SKM-1 treated with dmso at 0.1 percent for 144 hours (cell line): ENCODE data around the gene BTF3L4.
"Not testable (repeated sequence)": the region's sequence is repeated elsewhere in the genome, so short reads cannot be mapped to it uniquely, and the experiment has no call there.

Experiments used
- DNase-seq: peaks from one replicate; lab custom pipeline; 2025; ENCODE audit not compliant: unreplicated experiment; lab: John Stamatoyannopoulos, UW

BTF3L4 gene

DNA sequence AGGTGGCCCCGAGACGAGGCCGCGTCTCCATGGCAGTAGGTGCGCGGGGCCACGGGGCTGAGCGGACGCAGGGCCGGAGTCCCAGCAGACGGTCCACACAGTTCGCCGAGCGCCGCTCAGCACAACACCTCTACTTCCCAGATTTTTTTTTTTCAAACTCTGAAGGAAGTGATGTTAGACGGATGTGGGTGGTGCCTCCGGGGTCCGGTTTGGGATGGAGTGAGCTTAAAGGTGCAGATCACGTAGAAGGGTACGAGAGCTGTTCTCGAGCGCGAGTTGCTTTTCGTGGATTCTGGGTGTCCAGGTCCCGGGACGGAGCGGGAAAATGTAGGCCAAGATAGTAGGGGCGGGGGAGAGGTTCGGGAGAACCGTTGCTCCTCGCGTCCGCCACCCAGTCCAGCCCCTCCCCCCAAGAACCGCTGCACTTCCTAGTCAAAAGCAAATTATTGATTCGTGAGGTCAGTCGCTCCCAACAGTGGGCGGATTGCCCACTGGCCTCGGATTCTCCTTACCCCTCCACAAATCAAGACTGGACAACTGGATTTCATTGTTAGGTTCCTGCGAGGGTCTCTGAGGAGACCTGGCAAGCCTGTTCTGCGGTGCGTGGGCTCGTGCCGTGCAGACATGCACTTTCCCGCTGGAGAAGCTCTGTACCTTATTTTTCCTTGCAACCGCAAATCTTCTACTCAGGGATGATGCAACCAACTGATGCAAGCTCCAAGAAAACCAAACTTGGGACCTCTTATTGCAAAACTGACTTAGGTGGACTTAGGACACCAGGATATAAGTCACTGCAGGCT is 829 bp upstream of the BTF3L4 start, which contains the start of gene TXNDC12:
TSS of gene TXNDC12 (minus strand) at position 126 of the 800 bp plus-strand sequence. CDS start at position 31, 95 bp downstream.
- peak; percentile 90 for DNase-seq

- DNase-seq, result no peak
Measured at GRCh38 chr1:52055866-52056162, 281 bp upstream of the BTF3L4 start.

- no peak for DNase-seq
Measured at GRCh38 chr1:52056937-52057231, 789 bp downstream of the BTF3L4 start.

- no peak for DNase-seq
Measured at GRCh38 chr1:52057255-52057654, 1.2 kb downstream of the BTF3L4 start.

DNA sequence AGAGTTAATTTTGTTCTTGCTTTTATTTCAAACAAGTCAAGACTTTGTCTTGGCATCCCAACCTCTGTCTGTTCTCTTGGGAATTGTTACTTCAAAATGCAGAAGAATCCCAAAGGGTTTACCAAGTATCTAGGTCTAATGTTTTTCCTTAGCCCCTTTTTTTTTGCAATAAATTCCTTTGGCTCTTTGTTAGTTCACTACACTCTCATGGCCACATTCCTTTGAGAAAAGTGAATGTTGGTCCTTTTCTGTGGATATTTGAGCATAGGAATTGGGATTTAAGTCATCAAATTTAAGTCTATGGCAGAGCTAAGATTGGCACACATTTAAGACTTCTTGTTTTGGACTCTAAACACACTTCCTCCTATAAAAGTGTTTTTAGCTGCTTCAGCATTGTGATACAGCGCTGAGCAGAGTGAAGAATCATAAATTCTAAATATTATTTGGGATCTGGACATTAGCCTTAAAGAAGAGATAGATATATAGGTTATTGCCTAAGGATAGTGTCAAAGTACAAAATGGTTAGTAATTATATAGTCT is 1.9 kb downstream of the BTF3L4 start:
- no peak for DNase-seq

DNA sequence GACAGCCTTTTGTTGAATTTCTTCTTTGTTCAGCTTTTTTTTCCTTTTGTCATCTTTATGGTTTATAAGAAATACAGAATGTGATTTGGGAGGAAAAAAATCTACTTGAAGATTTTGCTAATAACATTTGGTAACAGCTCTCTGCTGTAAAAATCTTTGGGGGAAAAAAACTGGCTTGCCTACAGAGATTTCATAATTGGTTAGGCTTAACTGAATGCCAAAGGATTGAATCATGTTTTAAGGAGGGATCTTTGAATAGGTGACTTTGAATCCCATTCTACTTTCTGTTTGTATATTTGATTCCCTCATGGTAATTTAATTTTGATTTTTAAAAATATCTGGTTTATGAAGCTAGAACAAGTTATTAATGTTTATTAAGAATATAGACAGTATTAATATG is 3.2 kb downstream of the BTF3L4 start:
- DNase-seq, result no peak

- DNase-seq, result no peak
Measured at GRCh38 chr1:52059888-52060287, 3.8 kb downstream of the BTF3L4 start.

DNA sequence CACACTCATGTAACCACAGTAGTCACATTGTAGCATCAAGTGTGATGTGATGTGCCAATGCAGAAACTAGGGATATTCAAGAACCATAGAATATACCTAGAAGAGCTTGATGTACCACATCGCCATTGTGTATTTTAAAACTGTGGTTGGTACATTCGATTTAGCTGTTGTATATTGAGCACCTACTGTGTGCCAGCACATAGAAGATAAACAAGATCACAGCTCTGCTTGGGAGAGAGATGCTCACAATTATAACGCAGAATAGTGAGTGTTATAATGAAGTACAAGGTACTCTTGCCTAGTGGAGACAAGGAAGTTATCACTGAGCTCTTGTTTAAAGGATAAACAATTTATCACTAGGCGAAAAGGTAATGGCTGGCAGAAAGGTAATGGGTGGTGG is 4.7 kb downstream of the BTF3L4 start:
- no peak for DNase-seq

GRCh38 chr1:52063192-52063591 is 7.1 kb downstream of the BTF3L4 start:
- no peak for DNase-seq

DNA sequence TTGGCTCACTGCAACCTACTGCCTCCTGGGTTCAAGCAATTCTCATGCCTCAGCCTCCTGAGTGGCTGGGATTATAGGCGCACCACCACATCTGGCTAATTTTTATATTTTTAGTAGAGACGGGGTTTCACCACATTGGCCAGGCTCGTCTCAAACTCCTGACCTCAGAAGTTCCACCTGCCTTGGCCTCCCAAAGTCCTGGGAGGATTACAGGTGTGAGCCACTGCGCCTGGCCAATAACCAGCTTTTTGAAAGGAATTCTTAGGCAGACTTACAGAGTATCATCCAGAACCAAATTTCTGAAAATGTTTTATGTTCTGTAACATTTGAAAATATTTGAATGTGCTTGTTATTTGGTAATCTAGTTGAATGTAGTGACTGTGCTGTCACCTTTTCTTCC is 14.6 kb downstream of the BTF3L4 start:
- no peak for DNase-seq

DNA sequence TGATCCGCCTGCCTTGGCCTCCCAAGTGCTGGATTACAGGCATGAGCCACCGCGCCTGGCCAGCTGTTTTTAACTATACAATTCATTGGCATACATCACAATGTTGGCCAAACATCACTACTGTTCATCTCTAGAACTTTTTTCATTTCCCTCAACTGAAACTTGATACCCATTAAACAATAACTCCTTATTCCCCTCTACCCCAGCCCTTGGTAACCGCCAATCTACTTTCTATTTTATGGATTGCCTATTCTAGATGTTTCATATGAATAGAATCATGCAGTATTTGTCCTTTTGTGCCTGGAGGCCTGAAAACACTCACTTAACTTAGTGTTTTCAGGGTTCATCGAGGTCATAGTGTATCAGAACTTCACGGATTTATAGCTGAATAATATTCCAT is 16.2 kb downstream of the BTF3L4 start:
- no peak for DNase-seq

DNA sequence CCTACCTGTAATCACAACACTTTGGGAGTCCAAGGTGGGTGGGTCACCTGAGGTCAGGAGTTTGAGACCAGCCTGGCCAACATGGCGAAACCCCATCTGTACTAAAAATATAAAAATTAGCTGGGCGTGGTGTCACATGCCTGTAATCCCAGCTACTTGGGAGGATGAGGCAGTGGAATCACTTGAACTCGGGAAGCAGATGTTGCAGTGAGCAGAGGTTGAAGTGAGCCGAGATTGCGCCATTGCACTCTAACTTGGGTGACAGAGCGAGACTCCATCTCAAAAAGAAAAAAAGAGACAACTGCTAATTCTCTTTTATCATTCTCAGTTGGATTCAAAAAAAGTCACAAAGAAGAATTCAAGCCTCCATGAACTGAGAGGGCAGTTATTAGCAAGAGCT is 21.2 kb downstream of the BTF3L4 start:
- DNase-seq, result not testable (repeated sequence)

DNA sequence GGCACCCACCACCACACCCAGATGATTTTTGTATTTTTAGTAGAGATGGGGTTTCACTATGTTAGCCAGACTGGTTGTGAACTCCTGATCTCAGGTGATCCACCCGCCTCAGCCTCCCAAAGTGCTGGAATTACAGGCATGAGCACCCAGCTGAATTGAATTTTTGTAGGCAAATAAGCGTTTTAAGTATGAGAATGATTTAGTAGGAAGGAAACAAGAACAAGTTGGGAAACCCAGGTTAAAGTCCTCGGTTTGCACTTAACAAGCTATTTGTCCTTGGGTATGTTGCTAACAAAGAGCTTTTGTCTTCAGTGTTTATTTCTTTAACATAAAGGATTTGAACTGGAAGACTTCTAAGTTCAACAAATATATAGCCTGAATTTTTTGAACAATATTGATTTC is 23.9 kb downstream of the BTF3L4 start:
- no peak for DNase-seq

DNA sequence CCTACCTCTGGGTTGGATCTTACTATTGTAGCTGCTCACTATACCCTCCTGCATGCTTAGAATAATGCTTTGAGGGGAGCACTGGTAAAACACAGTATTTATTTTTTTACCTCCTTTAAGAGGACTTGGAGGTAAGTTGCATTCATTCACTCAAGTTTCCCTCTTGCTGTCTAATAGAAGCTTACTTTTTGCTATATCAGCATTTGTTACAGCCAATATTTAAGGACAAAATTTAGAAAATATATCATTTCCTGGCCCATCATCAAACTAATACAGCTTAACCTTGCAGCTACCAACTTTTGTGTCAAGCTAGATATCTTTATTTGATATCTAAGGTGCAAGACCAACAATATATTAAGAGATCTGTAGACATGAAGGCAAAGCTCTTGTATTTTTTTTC is 31.8 kb downstream of the BTF3L4 start:
- not testable (repeated sequence) for DNase-seq

DNA sequence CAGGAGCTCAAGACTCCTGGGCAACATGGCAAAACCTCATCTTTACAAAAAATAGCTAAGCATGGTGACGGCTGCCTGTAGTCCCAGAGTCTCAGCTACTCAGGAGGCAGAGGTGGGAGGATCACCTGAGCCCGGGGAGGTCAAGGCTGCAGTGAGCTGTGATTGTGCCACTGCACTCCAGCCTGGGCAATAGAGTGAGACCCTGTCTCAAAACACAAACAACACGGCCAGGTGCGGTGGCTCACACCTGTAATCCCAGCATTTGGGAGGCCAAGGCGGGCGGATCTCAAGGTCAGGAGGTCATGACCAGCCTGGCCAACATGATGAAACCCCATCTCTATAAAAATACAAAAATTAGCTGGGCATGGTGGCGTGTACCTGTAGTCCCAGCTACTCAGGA is 38.2 kb downstream of the BTF3L4 start:
- DNase-seq, result not testable (repeated sequence)

- no peak for DNase-seq
Measured at GRCh38 chr1:52096216-52096615, 40.1 kb downstream of the BTF3L4 start.

DNA sequence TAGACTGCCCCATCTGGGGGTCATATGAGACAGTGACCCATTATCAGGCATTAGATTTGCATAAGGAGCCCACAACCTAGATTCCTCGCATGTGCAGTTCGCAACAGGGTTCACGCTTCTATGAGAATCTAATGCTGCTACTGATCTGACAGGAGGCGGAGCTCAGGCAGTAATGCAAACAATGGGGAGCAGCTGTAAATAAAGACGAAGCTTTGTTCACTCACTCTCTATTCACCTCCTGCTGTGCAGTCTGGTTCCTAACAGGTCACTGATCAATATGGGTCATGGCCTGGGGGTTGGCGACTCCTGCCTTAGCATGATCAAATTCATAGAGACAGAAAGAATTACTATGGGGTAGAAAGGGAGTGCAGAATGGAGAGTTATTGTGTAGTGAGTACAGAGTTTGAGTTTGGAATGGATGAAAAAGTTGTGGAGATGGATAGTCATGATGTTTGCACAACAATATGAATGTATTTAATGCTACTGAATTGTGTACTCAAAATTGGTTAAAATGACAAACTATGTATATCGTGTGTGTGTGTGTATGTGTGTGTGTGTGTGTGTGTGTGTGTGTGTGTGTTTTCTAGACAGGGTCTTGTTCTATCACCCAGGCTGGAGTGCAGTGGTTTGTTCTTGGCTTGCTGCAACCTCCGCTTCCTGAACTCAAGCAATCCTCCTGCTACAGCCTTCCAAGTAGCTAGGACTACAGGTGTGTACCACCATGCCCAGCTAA is 42.2 kb downstream of the BTF3L4 start:
- DNase-seq, result no peak

- DNase-seq, result no peak
Measured at GRCh38 chr1:52102336-52103013, 46.4 kb downstream of the BTF3L4 start.

DNA sequence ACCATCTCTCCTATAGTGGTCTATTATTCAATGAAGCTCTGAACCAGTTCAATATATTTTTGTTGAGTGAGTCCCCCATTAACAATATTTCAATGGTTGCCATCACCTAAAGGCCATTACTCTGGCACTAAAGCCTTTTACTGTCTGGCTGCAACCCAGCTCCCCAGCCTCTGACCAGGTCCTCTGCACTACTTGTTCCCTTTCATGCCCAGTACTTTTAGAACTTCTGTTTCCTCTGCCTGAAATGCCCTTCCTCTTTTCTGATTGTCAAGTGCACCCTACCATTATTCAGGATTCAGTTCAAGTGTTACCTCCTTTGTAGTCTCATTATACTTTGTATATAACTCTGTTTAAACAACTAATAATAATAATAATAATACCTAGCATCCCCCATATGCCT is 55.4 kb downstream of the BTF3L4 start:
- peak; percentile 90 for DNase-seq

GRCh38 chr1:52112489-52112888 is 56.4 kb downstream of the BTF3L4 start:
- no peak for DNase-seq

DNA sequence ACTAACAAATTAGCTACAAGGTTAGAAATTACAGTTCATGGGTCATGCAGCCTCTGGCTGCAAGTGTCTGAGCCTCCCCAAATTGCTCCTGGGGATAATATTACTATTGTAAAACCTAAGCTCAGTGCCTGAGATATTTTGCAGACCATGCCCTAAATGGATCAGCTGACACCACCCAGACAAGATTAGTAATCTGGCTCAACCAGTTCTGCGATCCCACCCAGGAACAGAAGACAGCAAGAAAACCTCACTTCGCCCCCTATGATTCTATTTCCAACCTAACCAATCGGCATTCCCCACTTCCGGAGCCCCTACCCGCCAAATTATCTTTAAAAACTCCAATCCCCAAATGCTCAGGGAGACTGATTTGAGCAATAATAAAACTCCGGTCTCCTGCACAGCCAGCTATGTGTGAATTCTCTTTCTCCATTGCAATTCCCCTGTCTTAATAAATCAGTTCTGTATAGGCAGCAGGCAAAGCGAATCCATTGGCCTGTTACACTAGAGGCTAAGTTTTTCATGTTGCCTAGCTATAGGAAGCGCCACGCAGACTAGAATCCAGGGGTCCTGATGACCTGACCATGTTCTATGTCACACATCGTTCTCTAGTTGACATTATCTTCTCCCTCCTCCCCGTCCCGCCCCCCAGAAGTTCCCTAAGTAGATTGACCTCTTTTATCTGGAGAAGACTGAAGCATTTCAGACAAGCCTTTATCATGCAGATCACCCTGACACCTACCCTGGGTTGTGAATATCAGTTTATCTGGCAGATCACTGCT is 63.4 kb downstream of the BTF3L4 start:
- DNase-seq, result no peak
